ENCODE measurements around the gene SH2D7.

DNA sequence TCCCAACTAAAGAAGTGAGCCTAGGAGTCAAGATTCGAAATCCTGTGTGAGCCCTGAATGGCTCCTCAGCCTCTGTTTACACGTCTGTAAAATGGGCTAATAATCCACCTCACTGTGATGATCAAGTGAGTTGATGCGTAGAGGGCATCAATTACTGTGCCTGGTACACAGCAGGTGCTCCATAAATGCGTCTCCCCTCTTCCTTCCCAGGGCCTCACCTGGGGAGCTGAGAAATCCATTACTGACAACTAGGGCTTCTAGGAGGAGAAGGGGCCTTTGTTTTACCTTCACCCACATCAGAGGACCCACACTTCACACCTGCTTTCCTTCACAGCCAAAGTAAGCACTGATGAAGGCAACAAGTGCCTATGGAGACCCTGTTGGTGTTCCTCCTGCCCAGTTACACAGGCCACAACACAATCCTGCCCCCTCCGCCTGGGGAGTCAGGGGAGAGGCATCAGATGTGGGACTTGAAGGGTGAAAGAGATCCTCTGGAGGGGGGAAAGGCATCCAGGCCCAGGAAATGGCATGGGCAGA lies 37.5 kb downstream of the SH2D7 start:
- TF ChIP-seq, protein P1, sequence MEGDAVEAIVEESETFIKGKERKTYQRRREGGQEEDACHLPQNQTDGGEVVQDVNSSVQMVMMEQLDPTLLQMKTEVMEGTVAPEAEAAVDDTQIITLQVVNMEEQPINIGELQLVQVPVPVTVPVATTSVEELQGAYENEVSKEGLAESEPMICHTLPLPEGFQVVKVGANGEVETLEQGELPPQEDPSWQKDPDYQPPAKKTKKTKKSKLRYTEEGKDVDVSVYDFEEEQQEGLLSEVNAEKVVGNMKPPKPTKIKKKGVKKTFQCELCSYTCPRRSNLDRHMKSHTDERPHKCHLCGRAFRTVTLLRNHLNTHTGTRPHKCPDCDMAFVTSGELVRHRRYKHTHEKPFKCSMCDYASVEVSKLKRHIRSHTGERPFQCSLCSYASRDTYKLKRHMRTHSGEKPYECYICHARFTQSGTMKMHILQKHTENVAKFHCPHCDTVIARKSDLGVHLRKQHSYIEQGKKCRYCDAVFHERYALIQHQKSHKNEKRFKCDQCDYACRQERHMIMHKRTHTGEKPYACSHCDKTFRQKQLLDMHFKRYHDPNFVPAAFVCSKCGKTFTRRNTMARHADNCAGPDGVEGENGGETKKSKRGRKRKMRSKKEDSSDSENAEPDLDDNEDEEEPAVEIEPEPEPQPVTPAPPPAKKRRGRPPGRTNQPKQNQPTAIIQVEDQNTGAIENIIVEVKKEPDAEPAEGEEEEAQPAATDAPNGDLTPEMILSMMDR (IDR thresholded peaks at IDR 0.05), result no peak
- TF ChIP-seq POLR2A (IDR thresholded peaks at IDR 0.05; ENCODE audit: low read length), result no peak
- TF ChIP-seq HOXB5 (CRISPR knock-in tag; IDR thresholded peaks at IDR 0.05), result no peak
- no peak for TF ChIP-seq EP300 (IDR thresholded peaks at IDR 0.05)
- no peak for TF ChIP-seq KDM5A (IDR thresholded peaks at IDR 0.05)
- TF ChIP-seq, protein P2, sequence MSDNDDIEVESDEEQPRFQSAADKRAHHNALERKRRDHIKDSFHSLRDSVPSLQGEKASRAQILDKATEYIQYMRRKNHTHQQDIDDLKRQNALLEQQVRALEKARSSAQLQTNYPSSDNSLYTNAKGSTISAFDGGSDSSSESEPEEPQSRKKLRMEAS (IDR thresholded peaks at IDR 0.05), result no peak
- TF ChIP-seq SMC3 (IDR thresholded peaks at IDR 0.05), result no peak
- TF ChIP-seq BHLHE40 (IDR thresholded peaks at IDR 0.05; ENCODE audit: low read depth, low read length), result no peak
- TF ChIP-seq SREBF2 (IDR thresholded peaks at IDR 0.05), result no peak
- no peak for TF ChIP-seq ZNF302 (CRISPR knock-in tag; IDR thresholded peaks at IDR 0.05)
- TF ChIP-seq RFX5 (IDR thresholded peaks at IDR 0.05), result no peak
- TF ChIP-seq NFE2L2 (conservative IDR thresholded peaks at IDR 0.05; ENCODE audit: low read length), result no peak

Data from A549 (cell line).